GM18909 (cell line): ENCODE data around the gene MBTPS1.

Experiments used
- ATAC-seq: cut with Tn5 transposase; IDR thresholded peaks from one replicate; pipeline ENCODE4 v1.9.1; 2021; ENCODE audit warnings: mild to moderate bottlenecking; ENCODE audit not compliant: unreplicated experiment, poor library complexity

MBTPS1 gene

DNA sequence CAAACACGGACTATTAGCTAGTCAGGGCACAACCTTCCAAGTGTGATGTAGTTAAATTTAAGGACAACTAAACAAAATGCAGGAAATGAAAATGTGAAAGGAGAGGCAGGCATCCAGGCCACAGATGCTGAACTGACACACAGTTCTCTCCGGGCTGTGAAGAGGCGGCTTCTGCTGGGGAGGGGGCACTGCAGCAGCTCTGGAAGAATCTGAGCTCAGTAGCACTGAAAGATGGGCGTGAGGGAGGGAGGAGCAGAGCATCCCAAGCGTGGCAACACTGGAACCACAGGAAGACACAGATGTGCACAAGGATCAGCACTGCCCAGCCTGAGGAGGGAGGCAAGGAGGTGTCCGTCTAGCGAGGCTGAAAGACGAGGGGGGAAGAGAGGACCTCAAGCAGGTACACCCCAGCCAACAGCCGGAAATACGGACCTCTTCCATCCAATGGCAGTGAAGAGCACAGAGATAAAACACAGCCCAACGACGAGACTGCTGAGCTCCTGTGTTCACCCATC, 11.4 kb downstream of the MBTPS1 start:
- ATAC-seq: no peak

DNA sequence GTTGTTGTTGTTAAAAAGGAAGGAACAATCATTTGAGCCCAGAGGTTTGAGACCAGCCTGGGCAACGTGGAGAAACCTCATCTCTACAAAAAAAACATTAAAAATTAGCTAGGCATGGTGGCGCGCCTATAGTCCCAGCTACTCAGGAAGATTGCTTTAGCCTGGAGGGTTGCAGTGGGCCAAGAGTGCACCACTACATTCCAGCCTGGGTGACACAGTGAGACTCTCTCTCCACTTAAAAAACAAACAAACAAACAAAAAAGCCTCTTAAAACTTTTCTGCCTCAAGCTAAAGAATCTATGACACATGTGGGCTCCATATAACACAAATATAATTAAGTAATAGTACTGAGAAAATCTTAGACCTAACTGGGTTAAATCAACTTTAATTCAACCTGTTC, 12.5 kb downstream of the MBTPS1 start:
- no peak for ATAC-seq

DNA sequence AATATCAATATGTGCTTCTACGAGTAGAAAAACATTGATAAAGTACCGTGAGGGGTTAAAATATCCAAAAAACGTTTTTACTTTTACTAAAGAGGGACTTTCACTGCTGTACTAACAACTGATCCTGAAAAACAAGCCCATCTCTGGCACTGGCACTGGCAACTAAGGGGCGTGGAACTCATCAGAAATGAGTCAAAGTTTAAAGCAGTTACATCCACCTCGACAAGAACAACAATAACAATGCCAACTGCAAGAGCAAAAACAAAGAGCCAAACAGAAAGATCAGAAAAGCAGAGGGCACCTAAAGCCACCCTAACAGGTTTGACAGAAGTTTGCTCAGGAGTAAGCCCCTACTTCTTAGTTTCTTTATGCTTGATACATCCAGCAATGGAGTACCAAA, 13.1 kb downstream of the MBTPS1 start:
- no peak for ATAC-seq

DNA sequence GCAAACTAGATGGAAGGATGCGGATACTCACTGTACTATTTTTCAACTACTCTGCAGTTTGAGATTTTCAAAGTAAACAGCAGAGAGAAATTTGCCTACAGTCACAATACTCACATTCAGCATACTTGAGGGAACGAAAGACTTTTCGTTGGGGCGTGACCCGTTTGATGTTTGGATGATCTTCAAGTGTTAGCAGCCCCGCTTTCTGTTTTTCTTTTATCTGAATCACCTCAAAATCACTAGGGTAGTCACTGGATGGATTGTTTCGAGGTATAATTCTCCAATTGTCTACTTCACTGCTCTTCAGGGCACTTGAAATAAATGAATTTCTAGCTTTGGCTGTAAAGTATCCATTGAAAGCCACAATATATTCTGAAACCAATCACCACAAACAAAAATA, 17.8 kb downstream of the MBTPS1 start:
- ATAC-seq: no peak

DNA sequence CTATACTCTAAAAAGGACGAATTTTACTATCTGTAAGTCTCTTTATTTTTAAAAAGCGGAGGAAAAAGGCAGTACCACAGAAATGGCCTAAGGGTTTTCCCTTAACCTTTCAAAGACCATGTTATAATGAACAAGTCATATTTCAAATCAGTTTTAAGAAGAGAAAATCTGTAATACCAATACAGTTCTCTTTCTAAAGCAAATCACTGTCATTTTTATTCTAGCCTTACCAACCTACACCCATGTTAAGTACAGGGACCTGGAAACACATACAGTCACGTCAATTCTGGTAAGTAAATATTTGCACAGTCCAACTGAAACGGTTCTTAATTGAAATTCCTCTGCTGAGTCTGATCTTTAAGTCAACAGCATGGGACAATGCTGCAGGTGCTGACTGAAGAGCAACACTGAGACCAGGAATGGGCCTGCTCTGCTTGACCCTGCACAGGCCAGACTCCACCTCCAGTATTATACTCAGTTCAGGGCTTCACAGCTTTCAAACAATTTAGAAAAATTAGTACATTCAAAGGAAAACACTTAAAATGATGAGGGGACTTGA, 20.2 kb downstream of the MBTPS1 start:
- ATAC-seq: no peak

DNA sequence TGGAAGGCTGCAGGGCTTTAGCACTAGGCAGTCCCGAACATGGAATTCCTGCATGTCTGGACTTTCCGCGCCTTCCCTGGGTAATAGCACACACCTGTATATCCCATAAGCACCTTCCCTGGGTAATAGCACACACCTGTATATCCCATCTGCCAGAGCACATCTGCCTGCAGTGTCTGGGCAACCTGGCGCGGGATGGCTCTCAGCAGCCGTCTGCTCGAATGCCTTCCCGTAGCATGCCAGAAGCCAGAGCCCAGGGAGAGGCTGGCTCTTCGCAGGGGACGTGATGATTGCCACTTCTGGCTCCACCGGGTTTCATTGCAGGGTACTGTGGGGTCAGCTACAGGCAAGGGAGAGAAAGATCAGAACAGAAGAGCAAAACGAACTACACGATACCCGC, 21.3 kb downstream of the MBTPS1 start:
- no peak for ATAC-seq

DNA sequence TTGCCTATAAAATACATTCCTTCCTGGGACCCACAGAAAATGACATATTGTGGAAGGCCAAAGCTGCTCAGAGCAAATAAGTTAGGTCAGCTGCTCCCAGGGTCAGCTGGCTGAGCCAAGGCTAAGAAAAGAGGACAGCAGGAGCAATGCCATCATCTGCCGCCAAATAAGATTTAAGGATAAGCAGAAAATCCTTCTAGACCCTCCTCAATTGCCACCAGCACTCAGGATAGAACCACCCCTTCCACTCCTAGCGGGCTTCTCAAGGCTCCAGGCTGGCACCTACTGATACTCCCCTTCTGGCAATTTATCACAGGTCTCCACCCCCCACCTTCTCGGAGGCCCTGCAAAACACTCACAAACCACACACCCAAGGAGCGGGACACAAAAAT, 22.9 kb downstream of the MBTPS1 start:
- ATAC-seq: no peak

DNA sequence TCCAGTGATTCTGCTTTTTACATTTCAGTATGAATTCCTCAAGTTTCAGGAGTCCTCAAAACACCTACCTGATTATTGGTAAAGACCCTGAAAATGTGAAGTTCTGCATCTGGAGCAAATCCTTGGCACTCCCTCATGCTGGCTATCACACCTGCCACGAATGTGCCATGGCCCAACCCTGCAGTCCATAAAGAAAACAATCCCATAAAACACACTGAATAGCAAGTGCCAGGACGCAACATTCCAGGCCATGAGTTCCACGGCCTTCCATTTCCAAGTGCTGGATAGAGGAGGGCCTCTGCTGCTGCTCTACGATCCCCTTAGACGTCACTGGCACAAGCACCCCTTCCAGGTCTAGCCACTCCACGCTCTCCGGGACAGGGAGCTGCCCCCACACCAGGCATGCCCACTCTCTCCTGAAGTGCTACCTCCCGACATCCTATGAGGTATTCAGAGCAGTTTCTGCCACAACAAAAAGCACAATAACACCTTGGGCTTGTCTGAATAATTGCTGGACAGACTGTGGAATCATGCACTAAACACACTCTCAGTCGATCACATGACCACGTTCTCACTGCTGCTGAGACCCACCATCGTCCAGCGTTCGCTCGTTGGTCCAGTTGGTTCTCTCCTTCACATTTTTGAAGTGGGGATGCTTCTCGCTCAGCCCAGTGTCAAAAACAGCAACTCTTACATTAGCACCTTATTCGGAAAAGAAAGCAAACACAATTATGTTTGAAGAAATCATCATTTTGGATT, 23.4 kb downstream of the MBTPS1 start:
- ATAC-seq: no peak

DNA sequence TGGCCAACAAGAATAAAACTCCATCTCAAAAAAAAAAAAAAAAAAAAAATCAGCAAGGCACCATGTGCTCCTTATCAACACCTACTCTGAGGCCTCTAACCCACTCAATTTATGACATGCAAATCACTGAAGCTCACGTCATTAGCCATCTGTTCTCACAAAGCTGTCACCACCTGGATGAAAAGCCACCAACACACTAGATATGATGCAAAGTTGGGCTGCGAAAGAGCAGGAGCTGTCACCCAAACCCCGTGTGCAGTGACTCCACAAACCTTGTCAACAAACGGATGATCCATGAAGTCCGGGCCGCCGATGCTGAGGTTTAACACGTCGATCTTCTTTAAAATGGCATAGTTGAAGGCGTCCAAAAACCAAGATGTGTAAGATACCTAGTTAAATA, 25.3 kb downstream of the MBTPS1 start:
- ATAC-seq: no peak

DNA sequence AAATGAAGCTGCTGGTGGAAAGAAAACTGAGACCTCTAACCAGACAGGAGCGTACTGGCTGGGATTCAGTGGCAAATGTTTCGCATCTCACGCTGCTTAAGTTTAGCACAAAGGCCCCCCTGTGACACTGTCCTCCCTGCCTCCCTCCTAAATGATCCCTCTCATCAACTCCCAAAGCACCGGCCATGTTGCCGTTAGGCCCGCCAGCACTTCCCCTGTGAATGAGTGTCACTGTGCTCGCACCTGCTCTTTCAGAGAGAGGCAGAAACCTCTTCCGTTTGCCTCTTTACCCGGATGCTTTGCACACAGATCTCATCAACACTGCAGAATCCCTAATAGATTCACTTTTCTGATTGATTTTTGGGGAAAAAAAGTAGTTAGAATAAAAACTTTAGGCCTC, 26.5 kb downstream of the MBTPS1 start:
- no peak for ATAC-seq

DNA sequence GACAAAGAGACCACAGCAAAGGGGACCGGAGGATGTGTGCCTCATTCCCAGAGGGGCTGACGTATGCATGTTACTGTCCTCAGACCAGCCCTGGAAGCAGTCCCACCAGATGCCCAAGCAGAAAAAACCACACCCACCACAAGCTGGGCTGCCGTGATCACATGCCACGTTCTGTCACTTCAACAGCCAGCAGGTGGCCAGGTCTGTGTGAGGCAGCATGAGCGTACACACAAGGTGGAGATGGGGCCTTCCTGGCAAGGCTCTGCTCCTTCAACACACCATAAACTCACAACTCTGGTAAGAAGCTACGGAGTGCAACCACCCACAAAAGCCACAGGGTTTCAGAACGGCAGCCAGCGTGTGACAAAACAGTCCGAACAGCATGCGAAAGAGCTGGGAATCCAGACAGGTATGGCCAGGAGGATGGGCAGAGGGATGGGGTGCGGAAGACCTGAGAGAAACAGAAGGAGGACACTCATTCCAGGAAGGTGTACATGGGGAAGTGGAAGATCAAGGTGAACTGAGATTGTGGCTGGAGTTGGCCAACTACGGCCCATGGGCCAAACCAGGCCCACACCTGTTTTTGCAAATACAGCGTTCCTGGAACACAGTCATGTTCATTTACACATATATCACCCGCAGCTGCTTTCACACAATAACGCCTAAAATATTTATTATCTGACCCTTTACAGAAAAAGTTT, 27.9 kb downstream of the MBTPS1 start:
- ATAC-seq: peak; percentile 88

DNA sequence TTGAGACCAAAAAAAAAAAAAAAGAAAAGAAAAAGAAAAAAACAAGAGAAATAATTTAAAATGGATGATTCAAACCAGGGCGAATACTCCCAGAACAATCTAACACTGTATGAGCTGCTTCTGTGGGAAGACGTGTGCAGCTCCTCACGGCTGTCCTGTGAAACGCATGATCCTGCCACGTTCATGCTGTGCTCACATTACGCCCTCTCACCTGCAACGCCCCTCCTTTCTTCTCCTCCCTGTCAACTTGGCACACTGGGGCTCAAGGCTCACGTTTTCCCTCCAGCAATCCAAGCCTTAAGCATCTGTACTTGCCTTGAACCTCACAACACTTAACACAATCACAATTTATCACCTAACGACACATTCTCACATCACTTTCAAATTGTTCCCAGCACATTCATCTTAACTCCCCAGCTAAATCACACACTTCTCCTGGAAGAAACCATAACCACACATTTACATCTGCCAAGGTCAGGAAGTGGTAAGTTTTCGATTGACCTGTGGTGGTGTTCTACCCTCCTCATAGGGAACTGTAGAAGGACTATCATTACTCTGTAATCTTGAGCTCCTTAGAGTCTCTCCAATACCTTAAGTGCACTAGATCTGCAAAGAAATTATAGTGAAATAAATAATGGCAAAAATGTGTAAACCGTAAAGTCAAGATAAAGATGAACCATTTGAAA, 29.1 kb downstream of the MBTPS1 start:
- no peak for ATAC-seq

DNA sequence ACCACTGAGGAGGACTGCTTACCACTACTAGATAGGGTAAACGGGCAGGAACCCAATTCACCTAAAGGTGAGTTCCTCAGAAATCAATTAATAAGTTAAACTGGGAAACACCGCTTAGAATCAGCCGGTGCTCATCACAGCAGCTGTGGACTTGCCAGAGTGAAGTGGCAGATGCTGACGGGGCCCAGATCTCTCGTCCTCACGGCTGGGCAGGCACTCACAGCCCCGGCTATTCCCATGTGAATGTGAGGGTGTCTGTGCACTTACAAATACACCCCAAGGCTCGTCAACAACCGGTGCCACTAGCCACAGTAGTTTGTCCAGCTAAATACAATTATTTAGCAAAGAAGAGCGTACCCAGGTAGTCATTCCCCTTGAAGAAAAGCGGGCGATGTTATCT, 29.7 kb downstream of the MBTPS1 start:
- no peak for ATAC-seq

DNA sequence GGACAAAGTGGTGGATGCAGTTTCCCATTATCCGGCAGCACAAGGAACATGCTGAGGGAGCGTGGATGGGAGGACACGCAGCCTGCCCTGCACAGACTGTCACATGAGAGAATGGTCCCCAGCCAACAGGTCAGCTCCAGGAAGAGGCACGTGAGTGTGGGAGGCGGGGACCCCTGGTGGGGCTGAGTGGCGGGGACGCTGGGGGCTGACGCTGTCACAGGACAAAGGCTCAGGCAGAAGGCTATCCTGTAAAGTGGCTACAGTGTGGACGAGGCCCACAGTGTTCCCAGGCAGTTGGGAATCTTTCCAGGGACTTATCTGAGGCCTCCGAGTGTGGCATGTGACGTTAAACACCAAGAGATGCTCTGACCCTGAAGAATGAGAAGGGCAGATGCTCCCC, 30.4 kb downstream of the MBTPS1 start:
- ATAC-seq: no peak

DNA sequence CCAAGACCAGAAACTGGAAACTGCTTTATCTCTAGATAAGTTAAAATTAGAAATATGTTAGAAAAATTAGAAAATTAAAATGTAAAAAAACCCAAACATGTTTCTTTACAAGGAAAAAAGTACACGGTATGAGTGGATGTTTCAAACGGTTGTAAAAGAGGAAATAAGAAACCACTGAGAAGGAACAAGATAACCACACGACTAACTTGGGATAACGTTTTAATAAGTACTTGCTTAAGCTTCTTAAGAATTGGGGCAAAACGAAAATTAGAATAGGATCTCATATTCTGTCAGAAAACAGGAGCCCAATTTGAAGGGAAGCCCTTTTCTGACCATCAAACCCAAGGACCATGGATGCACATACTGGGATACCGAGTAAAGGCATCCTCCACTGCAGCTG, 31.0 kb downstream of the MBTPS1 start:
- no peak for ATAC-seq

DNA sequence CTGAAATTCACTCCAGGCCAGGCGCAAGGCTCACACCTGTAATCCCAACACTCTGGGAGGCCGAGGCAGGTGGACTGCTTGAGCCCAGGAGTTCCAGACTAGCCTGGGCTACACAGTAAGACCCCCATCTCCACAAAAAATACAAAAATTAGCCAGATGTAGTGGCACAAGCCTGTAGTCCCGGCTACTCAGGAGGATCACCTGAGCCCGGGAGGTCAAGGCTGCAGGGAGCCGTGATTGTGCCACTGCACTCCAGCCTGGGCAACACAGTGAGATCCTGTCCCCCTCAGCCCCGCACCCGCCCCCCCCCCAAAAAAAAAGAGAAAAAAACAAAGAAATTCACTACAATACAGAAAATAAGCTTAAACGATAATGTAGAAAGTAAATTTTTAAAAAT, 31.5 kb downstream of the MBTPS1 start:
- no peak for ATAC-seq

DNA sequence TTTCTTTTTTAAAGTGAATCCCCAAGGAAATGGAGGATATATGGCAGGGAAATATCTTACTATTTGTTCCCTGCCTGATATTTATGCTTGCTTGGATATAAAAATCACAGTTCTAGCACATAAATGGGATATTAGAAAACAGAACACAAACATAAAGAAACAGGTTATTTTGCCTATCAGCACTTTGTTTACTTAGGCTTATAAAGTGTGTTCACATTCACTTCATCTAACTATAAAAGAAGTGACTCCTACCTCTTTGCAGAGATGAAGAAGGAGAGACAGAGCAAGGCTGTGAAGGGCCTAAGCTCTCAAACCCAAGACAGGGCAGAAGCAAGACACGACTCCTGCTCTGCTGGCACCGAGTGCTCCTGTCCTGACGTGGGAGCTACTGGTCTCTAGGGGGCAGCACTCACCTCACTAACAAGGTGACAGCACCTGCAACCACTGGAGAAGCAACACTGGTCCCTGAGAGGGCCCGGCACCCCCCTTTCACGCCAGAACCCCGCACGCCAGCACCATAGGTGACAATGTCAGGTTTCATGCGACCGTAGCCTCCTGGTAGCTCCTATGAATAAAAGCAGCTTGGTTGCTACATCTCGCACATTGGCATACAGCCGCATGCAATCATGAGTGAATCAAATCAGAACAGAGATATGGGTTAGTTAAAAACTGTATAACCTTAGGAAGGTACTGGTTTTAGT, 32.0 kb downstream of the MBTPS1 start:
- ATAC-seq: peak; percentile 49

DNA sequence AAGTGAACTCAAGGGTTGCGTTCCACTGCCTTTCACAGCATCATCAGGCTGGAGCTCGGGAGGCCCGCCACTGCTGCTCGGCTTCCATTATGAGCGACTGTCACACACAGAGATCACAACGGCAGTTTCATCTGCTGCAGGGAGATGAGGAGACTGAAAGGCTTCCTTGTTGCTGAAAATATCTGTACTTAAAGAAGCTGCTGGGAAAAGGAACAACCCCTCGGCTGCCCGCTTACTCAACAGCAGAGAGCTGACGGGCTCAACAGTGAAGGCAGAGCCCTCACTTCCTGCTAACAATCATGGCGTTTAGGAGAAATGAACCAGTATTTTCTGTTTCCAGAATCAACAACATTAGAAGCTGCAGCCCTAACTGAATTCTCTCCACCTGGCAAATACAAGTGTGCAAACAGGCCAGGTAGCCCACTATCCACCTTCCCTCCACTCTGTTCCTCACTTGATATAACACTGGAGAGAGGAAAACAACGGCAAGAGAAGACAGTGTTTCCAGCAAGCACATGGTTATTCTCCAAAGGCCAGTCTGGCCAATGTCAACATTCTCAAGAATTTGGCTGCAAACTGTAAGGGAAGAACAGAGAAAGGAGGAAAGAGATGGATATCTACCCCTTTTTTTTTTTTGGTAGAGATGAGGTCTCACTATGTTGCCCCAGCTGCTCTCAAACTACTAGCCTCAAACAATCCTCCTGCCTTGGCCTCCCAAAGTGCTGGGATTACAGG, 33.7 kb downstream of the MBTPS1 start:
- no peak for ATAC-seq

DNA sequence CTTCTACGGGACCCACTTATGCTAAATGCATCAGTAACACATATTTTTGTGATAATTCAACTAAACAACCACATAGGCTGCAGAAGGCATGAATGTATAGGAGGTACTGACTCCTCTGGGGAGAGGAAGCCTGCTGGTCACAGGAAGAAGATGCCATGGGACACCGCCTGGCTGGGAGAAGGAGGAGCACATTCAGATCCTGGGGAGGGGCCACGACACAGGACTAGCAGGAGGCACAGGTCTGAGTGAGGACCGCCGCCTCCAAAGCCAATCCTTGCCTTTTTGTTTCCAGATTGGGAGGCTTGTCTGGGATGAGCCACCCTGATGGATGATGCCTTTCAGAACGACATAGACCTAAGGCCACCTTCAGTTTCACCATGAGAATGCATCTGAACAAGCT, 34.6 kb downstream of the MBTPS1 start:
- ATAC-seq: no peak
